NCI-H1048 (cell line): ENCODE data around the gene NACA2.

Source experiments
- DNase-seq: peaks from one replicate; lab custom pipeline; 2025; lab: John Stamatoyannopoulos, UW

Gene NACA2

DNA sequence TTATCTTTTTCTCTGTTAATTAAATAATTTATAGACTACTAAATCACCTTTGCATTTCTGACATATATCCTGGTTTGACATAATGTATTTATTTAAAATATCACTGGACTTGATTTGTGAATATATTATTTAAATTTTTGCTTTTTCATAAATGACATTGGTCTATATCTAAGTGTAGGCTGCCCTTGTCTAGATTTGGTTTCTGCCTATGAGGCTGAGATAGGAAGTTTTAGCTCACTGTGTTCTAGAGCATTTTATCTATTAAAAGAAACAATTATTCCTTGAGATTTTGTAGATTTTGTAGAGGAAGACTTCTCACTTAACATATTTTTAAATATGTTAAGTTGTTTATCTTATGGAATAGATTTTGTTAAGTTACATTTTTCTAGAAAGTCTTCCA, 43.9 kb downstream of the NACA2 start:
- no peak for DNase-seq

DNA sequence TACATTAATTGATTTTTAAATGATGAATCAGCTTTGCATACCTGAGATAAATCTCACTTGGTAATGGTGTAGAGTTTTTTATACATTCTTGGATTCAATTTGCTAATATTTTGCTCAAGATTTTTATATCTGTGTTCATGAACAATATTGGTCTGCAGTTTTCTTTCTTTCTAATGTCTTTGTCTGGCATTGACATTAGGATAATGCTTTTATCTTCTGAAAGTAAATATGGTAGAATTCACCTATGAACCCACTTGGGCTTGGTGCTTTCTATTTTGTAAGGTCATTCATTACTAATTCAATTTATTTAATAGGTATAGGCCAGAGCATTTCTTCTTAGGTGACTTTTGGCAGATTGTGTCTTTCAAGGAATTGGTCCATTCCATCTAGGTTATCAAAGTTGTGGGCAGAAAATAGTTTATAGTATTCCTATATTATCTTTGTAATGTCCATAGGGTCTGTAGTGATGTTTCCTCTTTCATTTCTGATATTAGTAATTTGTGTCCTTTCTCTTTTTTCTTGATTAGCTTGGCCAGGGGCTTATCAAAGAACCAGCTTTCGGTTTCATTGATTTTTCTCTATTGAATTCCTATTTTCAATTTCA, 45.6 kb downstream of the NACA2 start:
- no peak for DNase-seq

DNA sequence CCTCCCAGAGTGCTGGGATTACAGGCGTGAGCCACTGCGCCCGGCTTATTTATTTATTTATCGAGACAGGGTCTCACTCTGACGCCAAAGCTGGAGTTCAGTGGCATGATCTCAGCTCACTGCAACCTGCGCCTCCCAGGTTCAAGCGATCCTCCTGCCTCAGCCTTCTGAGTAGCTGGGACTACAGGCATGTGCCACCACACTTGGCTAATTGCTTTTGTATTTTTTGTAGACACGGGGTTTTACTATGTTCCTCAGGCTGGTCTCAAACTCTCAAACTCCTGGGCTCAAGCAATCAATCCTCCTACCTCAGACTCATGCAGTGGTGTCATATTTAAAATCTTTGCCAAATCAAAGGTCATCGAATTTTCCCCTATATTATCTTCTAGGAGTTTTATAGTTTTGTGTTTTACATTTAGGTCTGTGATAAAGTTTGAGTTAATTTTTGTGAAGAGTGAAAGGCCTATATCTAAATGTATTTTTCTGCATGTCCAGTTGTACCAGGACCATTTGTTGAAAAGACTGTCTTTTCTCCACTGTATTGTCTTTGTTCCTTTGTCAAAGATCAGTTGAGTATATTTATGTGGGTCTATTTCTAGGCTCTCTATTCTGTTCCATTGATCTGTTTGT, 47.1 kb downstream of the NACA2 start:
- no peak for DNase-seq

DNA sequence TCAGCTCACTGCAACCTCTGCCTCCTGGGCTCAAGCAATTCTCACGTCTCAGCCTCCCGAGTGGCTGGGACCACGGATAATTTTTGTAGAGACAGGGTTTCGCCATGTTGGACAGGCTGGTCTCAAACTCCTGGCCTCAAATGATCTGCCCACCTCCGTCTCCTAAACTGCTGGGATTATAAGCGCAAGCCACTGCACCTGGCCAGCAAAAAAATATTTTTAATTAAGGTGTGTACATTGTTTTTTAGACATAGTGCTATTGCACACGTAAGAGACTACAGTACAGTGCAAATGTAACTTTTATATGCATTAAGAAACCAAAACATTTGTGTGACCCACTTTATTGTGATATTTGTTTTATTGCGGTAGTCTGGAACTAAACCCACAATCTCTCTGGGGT, 49.0 kb downstream of the NACA2 start:
- DNase-seq: no peak

DNA sequence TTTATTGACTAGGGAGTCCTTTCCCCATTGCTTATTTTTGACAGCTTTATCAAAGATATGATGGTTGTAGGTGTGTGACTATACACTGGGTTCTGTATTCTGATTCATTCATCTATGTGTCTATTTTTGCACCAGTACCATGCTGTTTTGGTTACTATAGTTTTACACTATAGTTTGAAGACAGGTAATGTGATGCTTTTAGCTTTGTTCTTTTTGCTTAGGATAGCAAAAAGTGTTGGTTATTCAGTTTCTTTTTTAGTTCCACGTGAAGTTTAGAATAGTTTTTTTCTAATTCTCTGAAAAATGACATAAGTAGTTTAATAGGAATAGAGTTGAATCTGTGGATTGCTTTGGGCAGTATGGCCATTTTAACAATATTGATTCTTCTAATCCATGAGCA, 50.1 kb downstream of the NACA2 start:
- DNase-seq: no peak
